ENCODE results near the gene PPP2R3B.
A peak's percentile ranks its signal among the peaks of the same experiment; 100 is the strongest.

PPP2R3B gene

DNA sequence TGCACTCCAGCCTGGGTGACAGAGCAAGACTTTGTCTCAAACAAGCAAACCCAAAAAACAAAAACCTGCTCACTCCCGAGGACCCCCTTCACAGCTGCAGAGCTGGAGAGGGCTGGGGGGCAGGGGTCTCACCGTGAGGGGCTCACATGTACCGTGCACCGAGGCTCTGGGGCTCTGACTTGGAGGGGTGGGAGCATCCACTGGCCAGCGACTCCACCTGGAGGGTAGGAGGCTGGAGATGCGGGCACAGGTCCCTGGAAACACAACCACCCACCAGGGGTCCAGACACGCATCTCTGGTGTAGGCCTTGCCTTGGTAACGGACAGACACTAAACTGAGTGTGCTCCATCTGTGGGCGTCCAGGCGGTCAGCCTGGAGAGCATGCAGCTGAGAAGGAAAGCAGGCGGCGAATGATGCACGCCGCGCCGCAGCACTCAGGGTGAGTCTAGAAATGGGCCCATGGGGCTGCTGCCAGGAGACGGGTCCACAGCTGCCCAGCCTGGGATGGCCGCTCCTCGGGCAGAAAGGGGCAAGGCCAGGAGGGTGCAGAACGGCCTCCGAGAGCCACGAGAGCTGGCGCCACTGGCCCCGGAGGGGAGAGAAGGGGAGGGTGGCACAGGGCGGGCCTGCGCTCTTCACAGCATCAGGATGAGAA is 26.1 kb downstream of the PPP2R3B start:
- Histone ChIP-seq H3K23ac (ENCODE audit: low read depth, low read length, poor library complexity) (peak overlapping the region; percentile 31), H2BK120ac (ENCODE audit: low read depth, low read length) (no peak overlapping the region), H3K27me3 (ENCODE audit: control insufficient read depth in 3 of 3, insufficient read depth in 3 of 3, low read depth in 1 of 3, low read length in 3 of 3) (no peaks in the 10 kb centered on the region), H2BK15ac (ENCODE audit: low read length) (no peak overlapping the region), H3K9ac (ENCODE audit: low read depth, low read length, poor library complexity) (no peak overlapping the region), H2AK5ac (ENCODE audit: low read depth, low read length) (no peak overlapping the region), H4K8ac (ENCODE audit: low read depth, low read length) (no peak overlapping the region), H4K91ac (ENCODE audit: low read depth, low read length, poor library complexity) (no peak overlapping the region), H3K79me1 (ENCODE audit: low read depth, low read length) (peaks cover 45% of the 10 kb centered on the region), H2AFZ (ENCODE audit: low read length) (no peak overlapping the region), H3K9me3 (replicated peaks in 1 of 2; ENCODE audit: control insufficient read depth in 2 of 2, insufficient read depth in 1 of 2, low read depth in 1 of 2, low read length in 2 of 2) (peaks cover 30 to 51% of the 10 kb centered on the region in 2 donors), H2BK12ac (ENCODE audit: low read length) (no peak overlapping the region), H3K14ac (ENCODE audit: low read length) (no peak overlapping the region), H3K4me1 (ENCODE audit: control insufficient read depth in 2 of 2, insufficient read depth in 1 of 2, low read depth in 1 of 2, low read length in 2 of 2) (no peaks in the 10 kb centered on the region), H3K18ac (ENCODE audit: low read length) (no peak overlapping the region), H3K4me3 (ENCODE audit: low read length in 2 of 2) (no peak overlapping the region), H3K4ac (ENCODE audit: low read length) (no peak overlapping the region), H2BK5ac (ENCODE audit: low read length) (no peak overlapping the region), H3K36me3 (replicated peaks in 1 of 2; ENCODE audit: control insufficient read depth in 2 of 2, insufficient read depth in 2 of 2, low read length in 2 of 2) (peaks cover 32 to 67% of the 10 kb centered on the region in 2 donors), H3K4me2 (ENCODE audit: insufficient read depth, low read length, poor library complexity, severe bottlenecking) (no peak overlapping the region), H3K27ac (replicated peaks; ENCODE audit: low read length) (no peak overlapping the region)
- WGBS, 2 donors (ENCODE audit: extremely low coverage in 2 of 2, insufficient read length in 2 of 2, insufficient replicate concordance in 1 of 2), result no CpG with 5 or more reads among the region's 26 CpGs
- no peak for DNase-seq (ENCODE audit: low spot score)

DNA sequence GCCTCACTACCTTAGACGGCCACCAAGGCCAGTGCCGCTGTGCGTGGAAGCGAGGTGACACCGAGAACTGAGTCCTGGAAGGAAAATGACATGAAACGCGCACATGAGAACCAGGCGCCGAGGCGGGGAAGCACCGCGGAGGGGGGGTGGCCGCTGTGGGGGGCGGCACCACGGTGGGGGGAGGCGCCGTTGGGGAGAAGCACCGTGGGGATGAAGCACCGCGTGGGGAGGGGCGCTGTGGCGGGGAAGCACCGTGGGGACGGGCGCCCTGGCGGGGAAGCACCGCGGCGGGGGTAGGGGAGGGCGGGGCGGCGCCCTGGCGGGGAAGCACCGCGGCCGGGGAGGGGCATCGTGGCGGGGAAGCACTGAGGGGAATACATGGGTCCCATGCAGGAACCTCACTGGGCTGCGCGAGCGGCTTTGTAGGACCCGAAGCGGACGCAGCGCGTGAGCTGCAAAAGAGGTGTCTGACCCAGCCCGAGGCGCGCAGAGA is 28.0 kb downstream of the PPP2R3B start:
- Histone ChIP-seq H2BK120ac (ENCODE audit: low read depth, low read length) (no peak overlapping the region), H4K8ac (ENCODE audit: low read depth, low read length) (no peak overlapping the region), H3K18ac (ENCODE audit: low read length) (no peak overlapping the region), H2BK15ac (ENCODE audit: low read length) (no peak overlapping the region), H3K27me3 (ENCODE audit: control insufficient read depth in 3 of 3, insufficient read depth in 3 of 3, low read depth in 1 of 3, low read length in 3 of 3) (no peaks in the 10 kb centered on the region), H2BK5ac (ENCODE audit: low read length) (no peak overlapping the region), H3K4me1 (ENCODE audit: control insufficient read depth in 2 of 2, insufficient read depth in 1 of 2, low read depth in 1 of 2, low read length in 2 of 2) (no peaks in the 10 kb centered on the region), H2BK12ac (ENCODE audit: low read length) (no peak overlapping the region), H3K27ac (replicated peaks; ENCODE audit: low read length) (no peak overlapping the region), H3K14ac (ENCODE audit: low read length) (no peak overlapping the region), H3K79me1 (ENCODE audit: low read depth, low read length) (peaks cover 45% of the 10 kb centered on the region), H3K9me3 (replicated peaks in 1 of 2; ENCODE audit: control insufficient read depth in 2 of 2, insufficient read depth in 1 of 2, low read depth in 1 of 2, low read length in 2 of 2) (peaks cover 25 to 46% of the 10 kb centered on the region in 2 donors), H3K4me3 (ENCODE audit: low read length in 2 of 2) (no peak overlapping the region), H3K36me3 (replicated peaks in 1 of 2; ENCODE audit: control insufficient read depth in 2 of 2, insufficient read depth in 2 of 2, low read length in 2 of 2) (peaks cover 30 to 75% of the 10 kb centered on the region in 2 donors), H2AFZ (ENCODE audit: low read length) (no peak overlapping the region), H4K91ac (ENCODE audit: low read depth, low read length, poor library complexity) (no peak overlapping the region), H3K4ac (ENCODE audit: low read length) (no peak overlapping the region), H2AK5ac (ENCODE audit: low read depth, low read length) (no peak overlapping the region), H3K4me2 (ENCODE audit: insufficient read depth, low read length, poor library complexity, severe bottlenecking) (no peak overlapping the region), H3K9ac (ENCODE audit: low read depth, low read length, poor library complexity) (no peak overlapping the region), H3K23ac (ENCODE audit: low read depth, low read length, poor library complexity) (no peak overlapping the region)
- no peak for DNase-seq (ENCODE audit: low spot score)
- no CpG with 5 or more reads among the region's 49 CpGs for WGBS, 2 donors (ENCODE audit: extremely low coverage in 2 of 2, insufficient read length in 2 of 2, insufficient replicate concordance in 1 of 2)

DNA sequence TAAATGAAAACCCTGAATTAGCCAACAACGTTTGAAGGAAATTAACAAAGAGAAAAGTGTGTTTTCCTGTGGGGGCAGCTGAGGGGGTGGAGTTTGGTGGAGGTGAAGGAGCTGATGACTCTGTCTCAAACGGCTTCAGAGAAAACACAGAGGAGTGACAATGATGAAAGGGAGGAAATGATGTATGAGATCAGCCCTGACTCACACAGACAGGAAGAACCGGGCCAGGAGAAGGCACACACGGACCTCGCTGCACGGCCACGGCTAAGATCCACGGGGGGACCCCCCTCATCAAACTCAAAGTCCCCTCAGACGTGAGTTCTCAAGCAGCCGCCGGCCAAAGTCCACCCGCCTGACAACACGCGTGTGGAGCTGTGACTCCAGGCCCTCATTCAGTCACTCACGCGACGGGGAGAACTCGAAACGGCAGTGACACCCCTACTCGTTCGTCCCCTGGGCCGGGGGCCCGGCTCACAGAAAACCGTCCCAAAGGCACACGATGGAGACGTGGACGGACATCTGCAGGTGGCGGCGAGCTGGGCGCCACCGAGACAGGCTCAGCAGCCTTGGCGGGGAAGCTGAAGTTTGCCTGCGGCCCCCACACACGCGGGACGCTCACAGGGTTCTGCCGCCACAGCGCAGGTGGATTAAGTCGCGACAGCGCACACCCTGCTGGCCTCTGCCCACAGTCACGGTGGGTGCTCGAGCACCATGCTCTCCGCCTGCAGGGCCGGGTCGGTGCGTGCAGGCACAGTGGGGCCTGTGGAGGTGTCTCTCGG is 28.8 kb downstream of the PPP2R3B start:
- peak overlapping the region; percentile 44 for H3K9ac ChIP-seq (ENCODE audit: low read depth, low read length, poor library complexity)
- no peak overlapping the region for H2AFZ ChIP-seq (ENCODE audit: low read length)
- H3K4me3 ChIP-seq (ENCODE audit: low read length in 2 of 2), result no peak overlapping the region
- peaks cover 38% of the 10 kb centered on the region for H3K79me1 ChIP-seq (ENCODE audit: low read depth, low read length)
- no peak overlapping the region for H2BK5ac ChIP-seq (ENCODE audit: low read length)
- H3K4me1 ChIP-seq (ENCODE audit: control insufficient read depth in 2 of 2, insufficient read depth in 1 of 2, low read depth in 1 of 2, low read length in 2 of 2), result no peaks in the 10 kb centered on the region
- H3K4me2 ChIP-seq (ENCODE audit: insufficient read depth, low read length, poor library complexity, severe bottlenecking), result no peak overlapping the region
- H3K18ac ChIP-seq (ENCODE audit: low read length), result no peak overlapping the region
- no peak overlapping the region for H3K27ac ChIP-seq (replicated peaks; ENCODE audit: low read length)
- peaks cover 29 to 74% of the 10 kb centered on the region in 2 donors for H3K36me3 ChIP-seq (replicated peaks in 1 of 2; ENCODE audit: control insufficient read depth in 2 of 2, insufficient read depth in 2 of 2, low read length in 2 of 2)
- no peak overlapping the region for H4K91ac ChIP-seq (ENCODE audit: low read depth, low read length, poor library complexity)
- H2AK5ac ChIP-seq (ENCODE audit: low read depth, low read length), result no peak overlapping the region
- peaks cover 22 to 38% of the 10 kb centered on the region in 2 donors for H3K9me3 ChIP-seq (replicated peaks in 1 of 2; ENCODE audit: control insufficient read depth in 2 of 2, insufficient read depth in 1 of 2, low read depth in 1 of 2, low read length in 2 of 2)
- H2BK12ac ChIP-seq (ENCODE audit: low read length), result no peak overlapping the region
- H3K23ac ChIP-seq (ENCODE audit: low read depth, low read length, poor library complexity), result no peak overlapping the region
- H2BK15ac ChIP-seq (ENCODE audit: low read length), result no peak overlapping the region
- no peak overlapping the region for H4K8ac ChIP-seq (ENCODE audit: low read depth, low read length)
- no peak overlapping the region for H3K14ac ChIP-seq (ENCODE audit: low read length)
- no peak overlapping the region for H2BK120ac ChIP-seq (ENCODE audit: low read depth, low read length)
- no peak overlapping the region for H3K4ac ChIP-seq (ENCODE audit: low read length)
- no peaks in the 10 kb centered on the region for H3K27me3 ChIP-seq (ENCODE audit: control insufficient read depth in 3 of 3, insufficient read depth in 3 of 3, low read depth in 1 of 3, low read length in 3 of 3)
- DNase-seq (ENCODE audit: low spot score), result no peak
- no CpG with 5 or more reads among the region's 48 CpGs for WGBS, 2 donors (ENCODE audit: extremely low coverage in 2 of 2, insufficient read length in 2 of 2, insufficient replicate concordance in 1 of 2)

DNA sequence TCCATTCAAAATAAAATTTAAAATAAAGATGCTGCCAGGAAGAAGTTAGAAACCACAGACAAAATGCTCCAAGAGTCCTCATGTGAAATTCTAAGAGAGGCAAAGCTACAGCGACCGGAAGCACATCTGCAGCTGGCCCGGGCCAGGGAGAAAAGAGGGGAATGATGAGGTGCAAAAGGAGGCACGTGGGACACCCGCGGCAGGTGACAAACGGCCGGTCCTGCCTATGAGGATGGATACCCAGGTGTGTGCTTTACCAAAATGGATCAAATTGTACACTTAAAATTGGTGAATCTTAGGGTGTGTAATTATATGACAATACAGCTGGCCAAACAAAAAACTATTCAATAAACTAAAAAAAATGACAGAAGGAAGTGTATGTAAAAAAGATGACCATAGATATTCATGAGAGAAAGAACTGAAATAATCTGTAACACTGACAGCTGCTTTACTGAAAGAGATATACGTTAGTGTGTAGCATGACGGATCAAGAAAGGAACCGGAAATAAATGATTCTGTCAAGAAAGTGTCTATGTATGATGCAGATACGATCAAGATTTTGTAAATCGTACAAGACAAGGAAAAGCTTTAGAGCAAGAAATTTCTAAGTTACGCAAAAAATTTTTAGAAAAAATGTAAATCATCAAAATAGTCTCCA is 29.5 kb downstream of the PPP2R3B start:
- Histone ChIP-seq H3K27me3 (ENCODE audit: control insufficient read depth in 3 of 3, insufficient read depth in 3 of 3, low read depth in 1 of 3, low read length in 3 of 3) (no peaks in the 10 kb centered on the region), H3K4me3 (ENCODE audit: low read length in 2 of 2) (no peak overlapping the region), H3K36me3 (replicated peaks in 1 of 2; ENCODE audit: control insufficient read depth in 2 of 2, insufficient read depth in 2 of 2, low read length in 2 of 2) (peaks cover 35 to 78% of the 10 kb centered on the region in 2 donors), H2BK12ac (ENCODE audit: low read length) (no peak overlapping the region), H2BK15ac (ENCODE audit: low read length) (no peak overlapping the region), H3K14ac (ENCODE audit: low read length) (no peak overlapping the region), H3K23ac (ENCODE audit: low read depth, low read length, poor library complexity) (no peak overlapping the region), H3K4me1 (ENCODE audit: control insufficient read depth in 2 of 2, insufficient read depth in 1 of 2, low read depth in 1 of 2, low read length in 2 of 2) (no peaks in the 10 kb centered on the region), H2AK5ac (ENCODE audit: low read depth, low read length) (no peak overlapping the region), H3K18ac (ENCODE audit: low read length) (no peak overlapping the region), H3K79me1 (ENCODE audit: low read depth, low read length) (peaks cover 33% of the 10 kb centered on the region), H2BK5ac (ENCODE audit: low read length) (no peak overlapping the region), H3K27ac (replicated peaks; ENCODE audit: low read length) (no peak overlapping the region), H3K9me3 (replicated peaks in 1 of 2; ENCODE audit: control insufficient read depth in 2 of 2, insufficient read depth in 1 of 2, low read depth in 1 of 2, low read length in 2 of 2) (peaks cover 19 to 31% of the 10 kb centered on the region in 2 donors), H3K9ac (ENCODE audit: low read depth, low read length, poor library complexity) (no peak overlapping the region), H4K8ac (ENCODE audit: low read depth, low read length) (no peak overlapping the region), H3K4ac (ENCODE audit: low read length) (no peak overlapping the region), H2AFZ (ENCODE audit: low read length) (no peak overlapping the region), H3K4me2 (ENCODE audit: insufficient read depth, low read length, poor library complexity, severe bottlenecking) (no peak overlapping the region), H2BK120ac (ENCODE audit: low read depth, low read length) (no peak overlapping the region), H4K91ac (ENCODE audit: low read depth, low read length, poor library complexity) (no peak overlapping the region)
- no peak for DNase-seq (ENCODE audit: low spot score)
- no CpG with 5 or more reads among the region's 14 CpGs for WGBS, 2 donors (ENCODE audit: extremely low coverage in 2 of 2, insufficient read length in 2 of 2, insufficient replicate concordance in 1 of 2)

Data from neuronal stem cell (in vitro differentiated cells).